HG03520 (cell line): ENCODE data around the gene CHRM1.

Experiments used
- ATAC-seq: cut with Tn5 transposase; IDR thresholded peaks from one replicate; pipeline ENCODE4 v1.9.1; 2021; ENCODE audit warnings: mild to moderate bottlenecking, moderate library complexity; ENCODE audit not compliant: unreplicated experiment

CHRM1 gene

GRCh38 chr11:62925745-62926679 is 4.8 kb upstream of the CHRM1 start:
- no peak for ATAC-seq

- no peak for ATAC-seq
Observed at GRCh38 chr11:62925308-62925707, 4.1 kb upstream of the CHRM1 start.

GRCh38 chr11:62923601-62924411 is 2.6 kb upstream of the CHRM1 start:
- no peak for ATAC-seq

GRCh38 chr11:62922653-62923431 is 1.7 kb upstream of the CHRM1 start:
- no peak for ATAC-seq

GRCh38 chr11:62922189-62922589 is 1.0 kb upstream of the CHRM1 start:
- no peak for ATAC-seq

- ATAC-seq, result no peak
Observed at GRCh38 chr11:62921573-62922188, 518 bp upstream of the CHRM1 start.

- no peak for ATAC-seq
Observed at GRCh38 chr11:62919898-62920640, 1.1 kb downstream of the CHRM1 start.

GRCh38 chr11:62919476-62919875 is 1.7 kb downstream of the CHRM1 start:
- ATAC-seq, result no peak

GRCh38 chr11:62918531-62918930 is 2.6 kb downstream of the CHRM1 start:
- no peak for ATAC-seq

GRCh38 chr11:62917906-62918502 is 3.2 kb downstream of the CHRM1 start:
- ATAC-seq, result no peak

GRCh38 chr11:62914416-62914815 is 6.7 kb downstream of the CHRM1 start:
- no peak for ATAC-seq

GRCh38 chr11:62912268-62912667 is 8.9 kb downstream of the CHRM1 start:
- ATAC-seq, result no peak

GRCh38 chr11:62911137-62912130 is 9.7 kb downstream of the CHRM1 start:
- no peak for ATAC-seq

- ATAC-seq, result no peak
Observed at GRCh38 chr11:62910141-62910882, 10.9 kb downstream of the CHRM1 start.

GRCh38 chr11:62909107-62909894 is 11.9 kb downstream of the CHRM1 start:
- ATAC-seq, result no peak

GRCh38 chr11:62908468-62909072 is 12.6 kb downstream of the CHRM1 start:
- ATAC-seq, result no peak
